Naive thymus-derived CD8-positive, alpha-beta T cell (primary cell): ENCODE measurements around the gene VKORC1. TPM values are rescaled to one million over a fixed set of nuclear protein-coding genes. Genes with fewer than 3 reads are reported as not detected.
"Not testable (repeated sequence)": the region's sequence is repeated elsewhere in the genome, so short reads cannot be mapped to it uniquely, and the experiment has no call there.

ENCODE experiments used
- ATAC-seq, 2 donors: fragments of 150-1000 bp; cut with Tn5 transposase in 1 of 2; sonication (Bioruptor Pico), chemical (Tn5 transposase) in 1 of 2; 1 replicate in 1 of 2; 2 replicates in 1 of 2; pipeline ENCODE4 v1.10.0; 2021; ENCODE audit warnings: mild to moderate bottlenecking in 2 of 2, moderate library complexity in 2 of 2
- POLR2A ChIA-PET: fragments of 350-600 bp; sonication (Branson Sonifier 250); formaldehyde crosslinking; loops from one replicate; lab custom pipeline; 2021; ENCODE audit warnings: antibody characterized with exemption; lab: Charles Lee
- DNase-seq, 10 donors: peaks; one replicate each; pipeline versions ENCODE4 v3.0.0 to v3.0.0-alpha.2; 2020 to 2022
- H3K27ac Mint-ChIP-seq, 10 donors: one replicate each; pipeline ENCODE4 v1.8.0; 2020 to 2022; ENCODE audit warnings: mild to moderate bottlenecking in 10 of 10, mixed read lengths in 10 of 10, moderate library complexity in 4 of 10, inconsistent platforms in 1 of 10
- H3K27me3 Mint-ChIP-seq, 5 donors: one replicate each; pipeline ENCODE4 v1.8.0; 2021 to 2022; ENCODE audit warnings: mixed read lengths in 5 of 5
- H3K36me3 Mint-ChIP-seq, 3 donors: one replicate each; pipeline ENCODE4 v1.8.0; 2020 to 2022; ENCODE audit warnings: mixed read lengths in 3 of 3, mild to moderate bottlenecking in 2 of 3, inconsistent platforms in 1 of 3
- H3K4me1 Mint-ChIP-seq, 4 donors: one replicate each; pipeline ENCODE4 v1.8.0; 2021 to 2022; ENCODE audit warnings: mixed read lengths in 4 of 4
- H3K4me3 Mint-ChIP-seq, 10 donors: one replicate each; pipeline ENCODE4 v1.8.0; 2020 to 2022; ENCODE audit warnings: mild to moderate bottlenecking in 10 of 10, mixed read lengths in 10 of 10, moderate library complexity in 6 of 10, inconsistent platforms in 1 of 10
- H3K9me3 Mint-ChIP-seq, 9 donors: one replicate each; pipeline ENCODE4 v1.8.0; 2020 to 2022; ENCODE audit warnings: mixed read lengths in 9 of 9, mild to moderate bottlenecking in 3 of 9, inconsistent platforms in 1 of 9, moderate library complexity in 1 of 9
- polyA plus RNA-seq, 3 donors: library from polyadenylated mRNA; unstranded; fragments of 300-500 nt; fragmentation: Illumina TruSeq; gene quantifications; one replicate each; pipeline ENCODE4 v1.2.3, GENCODE V29; 2021
- total RNA-seq, 8 experiments: library from RNA in 2 of 8; stranded (reverse) in 2 of 8; gene quantifications; one replicate each; pipeline ENCODE4 v1.2.3 and lab custom pipeline; 2021 to 2026

Gene VKORC1
- total RNA-seq (10 to 100 TPM; 42.0 to 47.8 TPM), polyA plus RNA-seq (100 to 1,000 TPM in 1 of 3 donors, 10 to 100 TPM in 2; 98.2 to 109 (median 99.1) TPM), total RNA-seq (lab: John Stamatoyannopoulos, UW) (3.0 to 6.8 (median 5.8) reads per million in 6 experiments)

DNA sequence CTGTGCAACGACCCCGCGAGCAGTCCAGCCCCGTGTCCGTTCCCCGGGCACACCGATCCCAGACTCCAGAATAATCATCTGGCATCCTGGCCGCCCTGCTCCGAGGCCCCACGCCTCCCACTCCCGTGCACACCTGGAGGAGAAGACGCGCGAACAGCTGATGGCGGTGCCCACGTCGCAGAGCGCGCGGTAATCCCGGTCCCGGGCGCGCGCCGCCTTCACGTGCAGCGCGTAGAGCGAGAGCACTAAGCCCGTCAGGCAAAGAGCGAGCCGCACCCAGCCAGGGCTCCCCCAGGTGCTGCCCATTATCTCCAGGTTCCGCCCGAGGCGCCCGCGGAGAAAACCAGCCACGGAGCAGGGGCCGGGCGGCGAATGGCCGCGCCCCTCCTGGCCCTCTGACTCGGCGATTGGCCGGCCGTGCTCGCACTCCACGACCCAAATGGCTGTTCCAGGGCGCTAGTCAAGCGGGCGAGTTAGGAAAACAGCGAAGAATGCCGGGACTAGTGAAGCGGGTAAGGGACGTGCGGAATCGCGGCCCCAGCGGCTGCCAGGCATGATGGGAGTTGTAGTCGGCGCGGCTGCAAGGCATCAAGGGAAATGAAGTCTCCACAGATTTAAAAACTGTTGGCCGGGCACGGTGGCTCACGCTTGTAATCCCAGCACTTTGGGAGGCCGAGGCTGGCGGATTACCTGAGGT lies at the start of gene VKORC1:
Gene VKORC1 (minus strand): TSS at position 374 of the 697 bp plus-strand sequence. CDS start 68 bp downstream, at position 306.
- H3K4me1 Mint-ChIP-seq = peaks cover 13 to 36% (median 32%) of the 10 kb centered on the region in 4 donors
- H3K27me3 Mint-ChIP-seq = no peaks in the 10 kb centered on the region
- ATAC-seq (peak; percentile 91 to 95), DNase-seq (peak; percentile 68 to 89 (median 82))
- peaks cover 0 to 13% (median 2%) of the 10 kb centered on the region in 3 donors for H3K36me3 Mint-ChIP-seq
- peak within 1 kb of the TSS; percentile 89 to 98 (median 92) for H3K4me3 Mint-ChIP-seq
- POLR2A ChIA-PET = interaction anchor here (0.6 to 4.8 kb wide), 8 partner anchors 21 to 237 kb away, joined by 3 to 26 read pairs (median 3); partner anchors contain the start of genes FUS, KAT8, ZNF646 and ZNF668
- peak within 1 kb of the TSS; percentile 63 to 96 (median 92) for H3K27ac Mint-ChIP-seq
- H3K9me3 Mint-ChIP-seq = no peaks in the 10 kb centered on the region

DNA sequence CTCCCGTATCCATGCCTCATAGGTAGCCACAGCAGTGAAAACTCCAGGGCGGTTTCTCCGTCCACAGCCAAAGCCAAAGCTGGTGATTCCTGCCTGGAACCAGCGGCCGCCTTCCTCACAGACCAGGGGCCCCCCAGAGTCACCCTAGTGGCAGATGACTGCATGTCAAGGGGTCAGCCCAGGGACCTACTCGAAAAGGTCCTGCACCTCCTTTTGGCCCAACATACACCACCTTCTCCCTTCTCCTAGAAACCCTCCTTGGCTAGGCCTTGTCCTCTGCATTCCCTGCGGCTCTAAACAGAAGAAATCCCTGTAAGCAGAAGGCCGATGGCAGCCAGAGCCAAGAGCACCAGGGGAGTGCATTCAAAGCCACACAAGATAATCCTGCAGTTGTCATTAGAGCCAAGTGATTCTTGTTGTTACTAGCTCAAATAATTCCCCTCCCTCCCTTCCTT lies 49.1 kb upstream of the VKORC1 start:
- DNase-seq (no peak), ATAC-seq (no peak)
- Mint-ChIP-seq H3K27me3 (peaks cover 0 to 5% (median 0%) of the 10 kb centered on the region in 5 donors), H3K9me3 (no peaks in the 10 kb centered on the region), H3K36me3 (no peaks in the 10 kb centered on the region), H3K4me1 (peaks cover 9 to 22% (median 15%) of the 10 kb centered on the region in 4 donors), H3K4me3 (peak overlapping the region; percentile 61 to 84 (median 74)), H3K27ac (peak overlapping the region in 7 of 10 donors; percentile 29 to 87 (median 70))
- POLR2A ChIA-PET = interaction anchor here (1.5 to 7.2 kb wide), 6 partner anchors 23 to 111 kb away, joined by 5 to 240 read pairs (median 27); partner anchors contain the start of genes FUS, KAT8, PYCARD and STX4

DNA sequence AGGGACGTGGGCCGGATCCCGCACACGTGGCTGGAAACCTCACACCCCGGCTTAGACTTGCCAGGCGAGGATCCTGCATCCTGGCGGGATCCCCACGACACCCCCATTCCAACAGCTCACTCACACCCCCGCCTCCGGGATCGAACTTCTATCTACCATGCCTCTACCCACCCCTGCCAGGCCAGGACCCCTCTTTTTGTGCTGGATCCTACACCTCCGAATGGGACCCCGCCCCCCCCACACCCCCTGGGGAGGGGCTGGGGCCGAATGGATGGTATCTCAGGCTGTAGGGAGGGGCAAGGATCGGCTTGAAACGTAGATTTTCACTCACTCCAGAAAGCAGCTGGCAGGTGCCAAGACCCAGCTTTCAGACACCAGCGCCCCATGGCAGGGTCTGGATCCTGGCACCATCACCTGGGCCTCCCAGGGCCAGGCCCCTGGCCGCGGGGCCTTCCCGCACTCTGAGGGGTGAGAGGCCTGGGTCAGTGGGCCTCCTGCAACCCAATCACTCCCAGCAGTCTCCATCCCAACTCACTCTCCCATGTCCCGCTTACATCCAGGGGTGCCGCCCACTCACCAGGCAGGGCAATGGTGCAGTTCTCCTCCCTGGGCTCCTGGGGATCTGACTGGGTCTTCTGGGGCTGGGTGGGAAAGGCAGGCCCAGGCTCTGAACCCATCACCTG lies 48.6 kb upstream of the VKORC1 start:
- ATAC-seq (no peak), DNase-seq (no peak)
- peak overlapping the region in 8 of 10 donors; percentile 29 to 87 (median 66) for H3K27ac Mint-ChIP-seq
- peaks cover 11 to 22% (median 15%) of the 10 kb centered on the region in 4 donors for H3K4me1 Mint-ChIP-seq
- peaks cover 0 to 5% (median 0%) of the 10 kb centered on the region in 5 donors for H3K27me3 Mint-ChIP-seq
- H3K4me3 Mint-ChIP-seq = peak overlapping the region; percentile 61 to 84 (median 74)
- no peaks in the 10 kb centered on the region for H3K36me3 Mint-ChIP-seq
- POLR2A ChIA-PET = interaction anchor here (1.0 to 7.2 kb wide), 29 partner anchors 12 to 726 kb away, joined by 3 to 240 read pairs (median 5); partner anchors contain the start of genes ARMC5, FBRS, FUS and HSD3B7
- H3K9me3 Mint-ChIP-seq = no peaks in the 10 kb centered on the region

DNA sequence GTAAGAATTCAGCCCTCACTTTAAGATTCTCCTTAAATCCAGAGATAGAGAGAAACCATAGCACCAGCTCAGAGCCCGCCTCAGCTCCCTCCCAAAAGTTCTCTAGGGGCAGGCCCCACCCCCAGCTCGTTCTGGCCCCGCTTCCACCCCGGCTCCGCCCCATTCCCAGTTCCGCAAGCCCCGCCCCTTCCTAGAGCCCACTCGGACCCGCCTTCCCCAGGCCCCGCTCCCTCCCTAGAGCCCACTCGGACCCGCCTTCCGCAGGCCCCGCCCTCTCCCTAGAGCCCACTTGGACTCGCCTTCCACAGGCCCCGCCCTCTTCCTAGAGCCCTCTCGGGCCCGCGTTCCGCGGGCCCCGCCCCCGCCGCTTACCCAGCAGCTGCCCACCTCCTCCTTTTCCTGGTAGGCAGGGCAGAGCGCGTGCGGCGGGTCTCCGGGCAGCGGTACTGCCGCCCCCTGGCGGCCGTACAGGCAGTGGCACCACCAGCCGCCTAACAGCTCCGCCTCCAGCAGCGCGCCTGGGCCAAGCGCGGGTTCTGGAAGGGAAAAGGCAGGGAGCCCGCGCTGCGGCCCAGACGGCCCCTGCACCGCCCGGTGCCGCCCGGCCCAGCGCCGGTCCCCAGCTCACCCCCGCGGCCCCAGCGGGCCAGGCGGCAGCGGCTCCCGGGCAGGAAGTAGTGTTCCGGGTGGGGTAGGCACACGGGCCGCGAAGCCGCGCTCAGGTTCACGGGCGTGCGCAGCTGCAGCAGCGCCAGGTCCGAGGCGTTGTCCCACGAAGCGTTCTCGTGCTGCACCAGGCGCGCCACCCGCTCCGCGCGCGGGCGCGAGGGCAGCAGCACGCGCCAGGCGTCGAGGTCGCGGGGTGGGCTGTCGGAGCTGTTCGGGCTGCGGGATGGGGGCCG lies 47.8 kb upstream of the VKORC1 start:
- Mint-ChIP-seq H3K27me3 (peaks cover 0 to under 1% (median 0%) of the 10 kb centered on the region in 5 donors), H3K4me1 (peaks cover 10 to 18% (median 15%) of the 10 kb centered on the region in 4 donors), H3K36me3 (no peaks in the 10 kb centered on the region), H3K27ac (peak overlapping the region; percentile 8 to 95 (median 90)), H3K9me3 (no peaks in the 10 kb centered on the region), H3K4me3 (peak overlapping the region; percentile 52 to 82 (median 68))
- DNase-seq (peak; percentile 92 to 99 (median 96)), ATAC-seq (peak; percentile 85 to 87)
- POLR2A ChIA-PET = interaction anchor here (0.5 to 7.2 kb wide), 44 partner anchors 11 to 956 kb away, joined by 3 to 240 read pairs (median 4); partner anchors contain the start of genes ARMC5, FBRS, FUS and HSD3B7

DNA sequence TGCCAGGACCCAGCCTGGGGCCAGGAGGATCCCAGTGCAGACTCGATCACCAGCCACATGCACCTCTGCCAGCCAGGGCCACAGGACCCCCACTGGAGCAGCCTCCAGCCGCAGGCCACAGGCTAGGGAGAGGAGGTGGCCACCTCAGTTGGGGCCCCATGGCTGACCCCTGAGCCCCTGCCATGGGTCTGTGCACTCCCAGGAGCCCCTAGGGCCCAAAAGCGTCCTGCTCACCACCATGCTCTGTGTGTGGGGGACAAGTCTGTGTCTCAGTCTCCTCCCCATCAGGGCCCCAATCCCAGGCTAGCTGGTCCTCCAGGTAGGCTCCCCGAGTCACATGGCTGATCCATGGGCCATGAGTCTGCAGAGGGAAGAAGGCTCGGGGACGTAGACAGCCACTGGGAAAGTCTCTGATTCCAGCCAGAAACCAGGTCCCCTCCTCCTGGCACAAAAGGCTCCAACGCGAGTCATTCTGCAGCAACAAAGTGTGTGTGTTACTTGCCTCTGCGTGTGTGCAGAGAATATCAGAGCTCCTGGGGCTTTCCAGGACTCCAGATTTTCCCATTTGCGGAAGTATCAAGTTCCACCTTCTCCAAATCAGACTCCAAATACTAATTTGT lies 47.0 kb upstream of the VKORC1 start:
- POLR2A ChIA-PET = interaction anchor here (0.5 to 7.2 kb wide), 41 partner anchors 10 to 956 kb away, joined by 3 to 240 read pairs (median 4); partner anchors contain the start of genes ARMC5, FBRS, FUS and HSD3B7
- Mint-ChIP-seq H3K36me3 (no peaks in the 10 kb centered on the region), H3K4me3 (peak overlapping the region; percentile 39 to 82 (median 68)), H3K27ac (peak overlapping the region; percentile 8 to 95 (median 90)), H3K4me1 (peaks cover 10 to 18% (median 15%) of the 10 kb centered on the region in 4 donors), H3K27me3 (no peaks in the 10 kb centered on the region), H3K9me3 (no peaks in the 10 kb centered on the region)
- no peak for DNase-seq
- ATAC-seq = no peak

DNA sequence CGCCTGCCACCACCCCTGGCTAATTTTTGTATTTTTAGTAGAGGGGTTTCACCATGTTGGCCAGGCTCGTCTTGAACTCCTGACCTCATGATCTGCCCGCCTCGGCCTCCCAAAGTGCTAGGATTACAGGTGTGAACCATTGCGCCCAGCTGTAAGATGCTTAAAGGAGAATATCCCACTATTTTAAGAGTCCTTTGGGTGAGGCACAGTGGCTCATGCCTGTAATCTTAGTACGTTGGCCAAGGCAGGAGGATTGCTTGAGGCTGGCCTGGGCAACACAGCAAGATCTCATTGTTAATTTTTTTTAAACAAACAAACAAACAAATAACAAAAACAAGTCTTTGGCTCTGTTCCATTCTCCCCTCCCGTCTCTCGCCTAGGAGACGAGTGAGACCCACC lies 46.5 kb upstream of the VKORC1 start:
- peak overlapping the region in 4 of 10 donors; percentile 11 to 56 (median 42) for H3K27ac Mint-ChIP-seq
- H3K4me3 Mint-ChIP-seq = not testable (repeated sequence)

DNA sequence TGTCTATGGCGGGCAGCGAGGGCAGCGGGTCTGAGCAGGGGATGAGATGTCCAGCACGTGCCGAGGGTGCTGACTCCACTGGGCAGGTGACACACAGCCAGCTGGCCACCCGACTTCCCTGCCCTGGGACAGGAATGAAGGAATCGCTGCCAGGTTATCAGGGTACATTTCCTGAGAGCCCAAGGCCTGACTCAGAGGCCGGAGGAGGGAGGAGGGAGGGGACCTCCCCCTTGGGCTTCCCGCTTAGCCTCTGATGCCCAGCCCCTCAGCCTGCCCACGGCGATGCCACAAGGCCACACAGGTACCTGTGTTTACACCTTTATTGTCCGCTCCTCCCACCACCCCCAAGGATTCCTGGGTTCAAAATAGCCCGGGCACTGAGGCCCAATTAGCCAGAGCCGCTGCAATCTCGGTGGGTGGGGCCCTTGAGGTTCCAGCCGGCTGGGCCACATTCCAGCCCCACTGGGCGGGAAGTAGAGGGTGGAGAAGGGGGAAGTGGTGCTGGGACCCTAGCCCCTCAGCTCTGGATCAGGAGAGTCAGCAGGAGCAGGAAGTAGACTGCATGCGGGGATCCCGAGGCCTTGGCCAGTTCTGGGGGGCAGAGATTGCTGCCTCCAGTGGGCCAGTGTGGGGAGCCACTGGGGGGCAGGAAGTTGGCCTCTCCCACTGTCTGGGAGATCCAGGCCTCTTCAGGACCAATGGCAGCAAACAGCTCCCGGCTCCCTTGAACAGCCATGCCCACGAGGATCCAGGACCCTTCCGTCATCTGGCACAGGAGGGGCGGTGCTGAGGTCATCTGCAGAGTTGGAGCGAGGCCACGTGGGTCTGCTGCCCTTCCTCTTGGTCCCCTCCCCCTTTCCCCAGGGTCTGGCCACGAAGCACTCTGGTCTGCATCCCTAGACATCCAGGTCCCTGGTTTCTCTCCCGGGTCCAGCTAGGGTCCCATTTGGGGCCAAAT lies 44.3 kb upstream of the VKORC1 start:
- DNase-seq (peak in 1 of 10 donors; percentile 10), ATAC-seq (no peak)
- Mint-ChIP-seq H3K27ac (no peak overlapping the region), H3K4me3 (no peak overlapping the region), H3K9me3 (no peaks in the 10 kb centered on the region), H3K36me3 (no peaks in the 10 kb centered on the region), H3K27me3 (no peaks in the 10 kb centered on the region), H3K4me1 (peaks cover 12 to 15% (median 14%) of the 10 kb centered on the region in 4 donors)
- POLR2A ChIA-PET = interaction anchor here (0.6 to 1.6 kb wide), 6 partner anchors 27 to 728 kb away, joined by 4 to 10 read pairs (median 6); no protein-coding TSS in a partner anchor

More for the DNA sequence above, 46.5 kb upstream of the VKORC1 start:
- not testable (repeated sequence) for DNase-seq, H3K36me3 Mint-ChIP-seq, H3K9me3 Mint-ChIP-seq, H3K27me3 Mint-ChIP-seq, ATAC-seq
- H3K4me1 Mint-ChIP-seq = peaks cover 10 to 18% (median 15%) of the 10 kb centered on the region in 4 donors
- POLR2A ChIA-PET = interaction anchor here (1.1 to 7.2 kb wide), 4 partner anchors 14 to 70 kb away, joined by 3 to 240 read pairs (median 41); partner anchors contain the start of genes FUS and KAT8

DNA sequence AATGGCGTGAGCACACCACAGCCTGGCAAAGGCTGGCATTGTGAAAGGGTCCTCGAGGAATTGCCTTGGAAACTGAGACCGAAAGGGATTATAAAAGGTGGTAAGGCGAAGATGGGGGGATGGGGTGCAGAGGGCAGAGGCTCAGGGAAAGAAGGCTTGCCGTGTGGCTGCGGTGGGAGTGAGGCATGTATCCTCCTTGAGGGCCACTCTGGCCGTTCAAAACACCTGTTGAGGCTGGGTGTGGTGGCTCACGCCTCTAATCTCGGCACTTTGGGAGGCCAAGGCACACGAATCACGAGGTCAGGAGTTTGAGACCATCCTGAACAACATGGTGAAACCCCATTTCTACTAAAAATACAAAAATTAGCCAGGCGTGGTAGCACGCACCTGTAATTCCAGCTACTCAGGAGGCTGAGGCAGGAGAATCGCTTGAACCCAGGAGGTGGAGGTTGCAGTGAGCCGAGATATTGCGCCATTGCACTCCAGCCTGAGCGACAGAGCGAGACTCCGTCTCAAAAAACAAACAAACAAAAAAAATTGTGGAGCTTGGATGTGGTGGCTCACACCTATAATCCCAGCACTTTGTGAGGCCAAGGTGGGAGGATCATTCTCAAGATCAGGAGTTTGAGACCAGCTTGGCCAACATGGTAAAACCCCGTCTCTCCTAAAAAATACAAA lies 42.4 kb upstream of the VKORC1 start:
- not testable (repeated sequence) for DNase-seq, H3K27me3 Mint-ChIP-seq, H3K27ac Mint-ChIP-seq, ATAC-seq, H3K4me3 Mint-ChIP-seq, H3K36me3 Mint-ChIP-seq, H3K9me3 Mint-ChIP-seq
- POLR2A ChIA-PET = interaction anchor here (0.6 to 2.5 kb wide), 3 partner anchors 19 to 140 kb away, joined by 3 to 10 read pairs (median 4); partner anchors contain the start of gene KAT8
- H3K4me1 Mint-ChIP-seq = peaks cover 4 to 12% (median 5%) of the 10 kb centered on the region in 4 donors

DNA sequence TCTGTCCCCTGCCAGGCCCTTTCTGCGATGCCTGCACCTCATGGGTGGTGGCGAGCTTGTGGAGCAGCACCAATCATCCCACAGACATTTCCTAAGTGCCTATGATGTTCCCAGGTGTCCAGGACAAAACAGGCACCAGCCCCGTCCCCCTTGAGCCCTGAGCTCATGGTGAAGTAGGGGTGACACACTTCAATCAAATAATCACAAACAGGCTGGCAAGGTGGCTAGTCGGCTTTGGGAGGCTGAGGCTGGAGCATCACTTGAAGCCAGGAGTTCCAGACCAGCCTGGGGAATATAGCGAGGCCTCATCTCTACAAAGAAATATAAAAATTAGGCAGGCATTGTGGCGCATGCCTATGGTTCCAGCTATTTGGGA lies 41.7 kb upstream of the VKORC1 start:
- Mint-ChIP-seq H3K27ac (peak overlapping the region in 1 of 10 donors; percentile 70), H3K4me1 (peaks cover 0 to 10% (median 1%) of the 10 kb centered on the region in 4 donors), H3K36me3 (peaks cover 0 to 15% (median 2%) of the 10 kb centered on the region in 3 donors), H3K4me3 (no peak overlapping the region), H3K27me3 (no peaks in the 10 kb centered on the region), H3K9me3 (no peaks in the 10 kb centered on the region)
- DNase-seq = no peak
- ATAC-seq = no peak
- POLR2A ChIA-PET = interaction anchor here (0.6 to 2.5 kb wide), 3 partner anchors 19 to 139 kb away, joined by 3 to 10 read pairs (median 4); partner anchors contain the start of gene KAT8
